Measurements from ENCODE around the gene CGN.

CGN gene

DNA sequence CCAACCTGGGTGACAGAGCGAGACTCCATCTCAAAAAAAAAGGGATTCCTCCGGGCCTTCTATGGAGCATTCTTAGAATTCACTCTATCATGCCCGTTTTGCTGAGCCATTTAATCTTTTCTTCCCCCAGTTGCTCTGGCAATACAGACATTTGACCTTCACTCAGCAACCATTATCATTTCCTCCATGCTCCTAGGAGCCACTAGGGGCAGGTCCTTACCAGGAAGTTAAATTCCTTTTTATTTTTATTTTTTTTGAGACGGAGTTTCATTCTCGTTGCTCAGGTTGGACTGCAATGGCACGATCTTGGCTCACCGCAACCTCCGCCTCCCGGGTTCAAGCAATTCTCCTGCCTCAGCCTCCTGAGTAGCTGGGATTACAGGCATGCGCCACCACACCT is 9.7 kb upstream of the CGN start:
- TF ChIP-seq ZFX (IDR thresholded peaks at IDR 0.05; ENCODE audit: borderline replicate concordance), result no peak
- TF ChIP-seq, protein P1, sequence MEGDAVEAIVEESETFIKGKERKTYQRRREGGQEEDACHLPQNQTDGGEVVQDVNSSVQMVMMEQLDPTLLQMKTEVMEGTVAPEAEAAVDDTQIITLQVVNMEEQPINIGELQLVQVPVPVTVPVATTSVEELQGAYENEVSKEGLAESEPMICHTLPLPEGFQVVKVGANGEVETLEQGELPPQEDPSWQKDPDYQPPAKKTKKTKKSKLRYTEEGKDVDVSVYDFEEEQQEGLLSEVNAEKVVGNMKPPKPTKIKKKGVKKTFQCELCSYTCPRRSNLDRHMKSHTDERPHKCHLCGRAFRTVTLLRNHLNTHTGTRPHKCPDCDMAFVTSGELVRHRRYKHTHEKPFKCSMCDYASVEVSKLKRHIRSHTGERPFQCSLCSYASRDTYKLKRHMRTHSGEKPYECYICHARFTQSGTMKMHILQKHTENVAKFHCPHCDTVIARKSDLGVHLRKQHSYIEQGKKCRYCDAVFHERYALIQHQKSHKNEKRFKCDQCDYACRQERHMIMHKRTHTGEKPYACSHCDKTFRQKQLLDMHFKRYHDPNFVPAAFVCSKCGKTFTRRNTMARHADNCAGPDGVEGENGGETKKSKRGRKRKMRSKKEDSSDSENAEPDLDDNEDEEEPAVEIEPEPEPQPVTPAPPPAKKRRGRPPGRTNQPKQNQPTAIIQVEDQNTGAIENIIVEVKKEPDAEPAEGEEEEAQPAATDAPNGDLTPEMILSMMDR (IDR thresholded peaks at IDR 0.05), result peak; percentile 69
- no peak overlapping the region for H3K27ac ChIP-seq

DNA sequence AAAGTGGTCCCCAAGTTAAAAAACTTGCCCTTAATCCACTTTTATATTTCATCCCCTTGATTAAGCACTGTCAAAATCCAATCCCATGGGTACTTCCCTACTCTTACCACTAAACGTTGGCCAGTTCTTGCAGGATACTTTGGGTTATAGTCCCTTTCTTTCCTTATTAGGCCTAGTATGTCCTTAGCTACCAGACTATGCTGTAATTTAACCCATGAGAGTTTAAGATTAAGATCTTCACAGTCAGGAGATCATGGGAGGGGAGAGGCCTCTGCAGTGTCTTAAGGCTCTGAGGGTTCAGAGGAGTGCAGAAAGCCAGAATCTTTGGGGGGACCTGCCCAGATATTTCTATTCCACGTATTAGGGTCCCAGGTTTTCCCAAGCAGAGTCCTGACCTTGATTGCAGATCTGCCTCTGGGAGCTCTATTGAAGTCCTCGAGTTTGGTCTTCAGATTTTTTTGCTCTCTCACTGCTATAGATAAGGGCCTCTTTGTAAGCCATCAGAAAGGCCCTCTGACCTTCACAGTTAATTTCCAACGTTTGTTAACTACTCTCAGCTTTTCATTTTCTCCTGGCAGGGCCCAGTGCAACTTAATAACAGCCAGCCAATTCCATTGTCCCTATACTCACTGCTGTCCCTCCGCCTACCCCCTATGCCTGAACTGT is 9.0 kb upstream of the CGN start:
- TF ChIP-seq ZFX (IDR thresholded peaks at IDR 0.05; ENCODE audit: borderline replicate concordance), result no peak
- TF ChIP-seq, protein P1 (IDR thresholded peaks at IDR 0.05), result no peak
- H3K27ac ChIP-seq, result no peak overlapping the region

DNA sequence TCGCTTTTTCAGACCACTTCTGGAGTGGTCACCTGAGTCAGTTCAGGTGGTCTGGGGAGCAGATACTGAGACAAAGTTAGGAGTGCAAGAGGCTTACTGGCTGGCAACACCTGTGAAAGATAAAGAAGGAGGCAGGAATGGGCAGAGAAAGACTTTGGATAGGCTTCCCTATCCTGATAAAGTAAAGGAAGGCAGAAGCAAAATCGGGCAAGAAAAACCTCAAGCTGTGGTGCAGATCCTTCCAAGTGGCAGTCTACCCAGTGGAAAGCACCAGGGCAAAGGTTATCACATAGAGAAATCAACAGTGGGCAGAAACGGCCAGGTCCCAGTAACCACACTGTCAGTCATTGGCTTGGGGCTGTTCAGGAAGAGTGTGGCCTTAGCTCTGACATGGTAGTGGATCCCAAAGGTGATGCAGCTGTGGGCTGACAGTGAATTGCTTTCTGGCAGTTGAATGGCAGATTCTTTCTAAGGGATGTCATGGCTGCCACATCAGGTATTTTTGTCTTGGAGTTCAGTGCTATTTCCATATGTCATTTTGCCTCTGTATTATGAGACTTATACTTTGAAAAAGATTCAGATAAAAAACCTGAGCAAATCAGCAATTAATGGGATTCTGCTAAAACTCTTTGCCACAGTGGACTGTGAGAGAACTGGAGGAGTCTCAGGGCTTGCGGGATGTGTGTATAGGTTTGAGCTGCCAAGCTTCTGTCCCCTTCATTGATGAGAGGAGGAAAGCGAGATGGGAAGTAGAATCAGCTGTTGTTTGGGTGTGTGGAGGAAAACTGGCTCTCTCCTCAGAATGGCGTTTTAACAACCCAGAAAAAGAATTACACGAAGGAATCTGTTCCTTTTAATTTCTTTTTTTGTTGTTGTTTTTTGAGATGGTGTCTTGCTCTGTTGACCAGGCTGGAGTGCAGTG is 8.1 kb upstream of the CGN start:
- H3K27ac ChIP-seq, result no peak overlapping the region
- TF ChIP-seq ZFX (IDR thresholded peaks at IDR 0.05; ENCODE audit: borderline replicate concordance), result no peak
- TF ChIP-seq, protein P1 (IDR thresholded peaks at IDR 0.05), result no peak

DNA sequence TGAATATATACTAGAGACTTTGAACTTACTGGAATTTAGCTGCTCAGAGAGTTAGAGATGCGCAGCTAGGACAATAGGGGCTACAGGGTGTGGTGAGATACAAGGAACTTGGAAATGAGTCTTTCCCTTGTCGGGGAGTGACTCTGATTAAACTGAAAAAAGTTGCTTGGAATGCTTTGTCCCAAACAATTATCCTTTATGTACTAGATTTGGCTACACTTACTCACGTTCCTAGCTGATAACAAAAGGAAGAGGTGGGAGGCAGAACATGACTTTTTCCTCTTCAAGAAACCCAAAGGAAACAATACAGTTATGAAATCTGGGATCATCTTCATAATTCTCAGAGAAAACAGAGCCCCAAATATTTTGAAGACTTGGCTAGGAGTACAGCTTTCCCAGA is 6.9 kb upstream of the CGN start:
- TF ChIP-seq, protein P1 (IDR thresholded peaks at IDR 0.05), result no peak
- no peak for TF ChIP-seq ZFX (IDR thresholded peaks at IDR 0.05; ENCODE audit: borderline replicate concordance)
- no peak overlapping the region for H3K27ac ChIP-seq

DNA sequence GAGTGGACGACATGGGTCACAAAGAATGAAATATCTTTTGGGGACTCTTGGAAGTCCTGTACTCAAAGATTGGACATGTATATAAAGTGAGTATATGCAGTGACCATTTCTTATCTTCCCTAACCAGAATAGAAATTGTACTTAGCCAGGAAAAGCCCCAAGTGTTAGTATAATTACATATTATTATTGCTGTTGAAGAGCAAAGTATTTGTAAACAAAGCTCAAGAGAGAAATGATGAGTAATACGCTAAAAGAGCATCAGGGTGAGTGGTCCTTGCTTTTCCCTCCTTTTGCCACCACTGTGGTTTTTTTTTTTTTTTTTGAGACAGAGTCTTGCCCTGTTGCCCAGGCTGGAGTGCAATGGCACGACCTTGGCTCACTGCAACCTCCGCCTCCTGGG is 6.4 kb upstream of the CGN start:
- TF ChIP-seq ZFX (IDR thresholded peaks at IDR 0.05; ENCODE audit: borderline replicate concordance), result no peak
- TF ChIP-seq, protein P1 (IDR thresholded peaks at IDR 0.05), result no peak
- H3K27ac ChIP-seq, result no peak overlapping the region

DNA sequence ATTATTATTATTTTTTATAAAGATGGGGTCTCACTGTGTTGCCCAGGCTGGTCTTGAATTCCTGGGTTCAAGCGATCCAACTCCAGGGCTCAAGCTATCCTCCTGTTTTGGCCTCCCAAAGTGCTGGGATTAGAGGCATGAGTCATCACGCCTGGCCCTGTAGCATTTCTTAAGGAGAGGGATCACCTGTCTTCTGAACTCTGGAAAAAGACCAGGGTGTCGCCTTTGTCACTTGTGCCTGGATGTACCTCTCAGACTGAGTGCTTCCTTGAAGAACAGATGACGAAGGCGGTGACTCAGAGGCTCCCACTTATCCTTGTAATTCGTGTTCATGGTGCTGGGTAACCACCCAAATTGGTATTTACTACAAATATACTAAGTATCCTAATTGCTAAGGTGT is 2.4 kb upstream of the CGN start:
- TF ChIP-seq ZFX (IDR thresholded peaks at IDR 0.05; ENCODE audit: borderline replicate concordance), result no peak
- TF ChIP-seq, protein P1 (IDR thresholded peaks at IDR 0.05), result no peak
- no peak overlapping the region for H3K27ac ChIP-seq
